ENCODE results near the gene HDAC4. TPM values are rescaled to one million over a fixed set of nuclear protein-coding genes. Genes with fewer than 3 reads are reported as not detected.

HDAC4 gene
- total and polyA plus RNA-seq, 2 of the 8 experiments (the other 6 are each of a cell fraction or from before 2014, with no cell fraction given), result 15.4 to 31.5 TPM

DNA sequence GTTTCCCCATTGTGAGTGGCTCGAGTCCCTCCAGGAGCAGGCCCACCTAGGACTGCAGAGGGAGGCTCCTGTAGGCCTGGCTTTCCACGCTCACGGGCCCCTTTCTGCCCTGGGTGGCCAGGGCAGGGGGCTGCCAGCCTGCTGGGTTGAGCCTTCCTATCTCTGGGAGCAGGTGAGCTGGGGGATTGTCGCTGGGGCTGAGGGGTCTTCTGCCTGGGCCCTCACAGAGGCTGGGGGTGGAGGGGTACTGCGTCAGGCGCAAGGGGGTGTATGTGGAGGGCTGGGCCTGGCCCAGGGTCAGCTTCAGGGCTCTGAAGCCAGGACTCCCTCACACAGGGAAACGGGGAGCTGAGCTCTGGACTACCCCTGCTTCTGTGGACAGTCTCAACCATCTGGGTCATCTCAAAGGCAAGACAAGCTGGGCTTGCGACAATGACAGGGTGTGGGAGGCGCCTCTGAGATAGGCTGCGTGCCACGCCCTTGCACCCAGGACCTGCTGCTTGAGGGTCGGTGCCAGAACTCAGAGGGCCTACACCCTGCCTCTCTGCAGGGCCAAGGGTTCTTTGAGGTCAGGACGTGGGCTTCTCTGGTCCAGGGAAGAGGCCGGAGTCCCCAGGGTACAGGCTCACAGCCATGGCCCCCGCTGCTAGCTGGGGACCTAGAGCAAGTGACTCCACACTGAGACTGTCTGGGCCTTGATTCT, 346.9 kb downstream of the HDAC4 start:
- H4K5ac ChIP-seq (ENCODE audit: insufficient read length, low read depth, low read length), result no peak overlapping the region
- no peak overlapping the region for H3K4me2 ChIP-seq (ENCODE audit: insufficient read depth in 1 of 2, low read depth in 2 of 2, low read length in 2 of 2)
- H2BK5ac ChIP-seq (ENCODE audit: low read depth, low read length), result no peak overlapping the region
- H2BK15ac ChIP-seq (ENCODE audit: low read length), result no peak overlapping the region
- no peaks in the 10 kb centered on the region for H3K27me3 ChIP-seq (replicated peaks in 1 of 4; ENCODE audit: control insufficient read depth in 3 of 4, extremely low read depth in 1 of 4, insufficient read depth in 3 of 4, low read length in 3 of 4)
- no peak overlapping the region for H4K91ac ChIP-seq (replicated peaks; ENCODE audit: insufficient read length, low read length)
- H3K56ac ChIP-seq (replicated peaks; ENCODE audit: insufficient read length, low read depth, low read length), result no peak overlapping the region
- no peak for DNase-seq (ENCODE audit: low read depth in 1 of 2, low spot score in 2 of 2)
- peak overlapping the region; percentile 86; the same call in 1 of the 2 replicates for H4K8ac ChIP-seq (ENCODE audit: extremely low read depth, insufficient read depth, low read length)
- H3K23me2 ChIP-seq (ENCODE audit: low read depth, low read length), result no peaks in the 10 kb centered on the region
- no peak overlapping the region for H3K4me3 ChIP-seq (ENCODE audit: extremely low read depth in 1 of 4, insufficient read depth in 2 of 4, low read depth in 3 of 4, low read length in 4 of 4)
- H3K27ac ChIP-seq (ENCODE audit: low read depth, low read length), result no peak overlapping the region
- no peak overlapping the region for H3K9ac ChIP-seq (replicated peaks in 1 of 4; ENCODE audit: extremely low read depth in 1 of 4, low read depth in 3 of 4, low read length in 3 of 4)
- no peak overlapping the region for H3K14ac ChIP-seq (ENCODE audit: insufficient read length)
- no peak overlapping the region for H2BK12ac ChIP-seq (ENCODE audit: low read depth, low read length)
- peaks cover 2 to 3% of the 10 kb centered on the region in 2 experiments for H4K20me1 ChIP-seq (replicated peaks in 1 of 2; ENCODE audit: control insufficient read depth in 1 of 2, insufficient read depth in 2 of 2, low read length in 2 of 2)
- CTCF ChIA-PET (ENCODE audit: partially characterized antibody), result interaction anchor here (0.5 kb wide), 1 partner anchor 626 kb away, joined by 3 read pairs; no protein-coding TSS in a partner anchor
- H3K36me3 ChIP-seq (ENCODE audit: control insufficient read depth in 2 of 4, insufficient read depth in 4 of 4, low read length in 3 of 4), result peaks cover 0 to 8% (median 4%) of the 10 kb centered on the region in 4 experiments; a peak in 4 of 8 replicates
- no peaks in the 10 kb centered on the region for H3K79me2 ChIP-seq (ENCODE audit: control insufficient read depth in 1 of 2, insufficient read depth in 2 of 2, low read length in 2 of 2)
- H3K4ac ChIP-seq (replicated peaks; ENCODE audit: insufficient read length, low read depth, low read length), result no peak overlapping the region
- no peak overlapping the region for H2BK20ac ChIP-seq (ENCODE audit: low read length)
- H3K23ac ChIP-seq (ENCODE audit: insufficient read length), result no peak overlapping the region
- FAIRE-seq, result no peak
- no peak overlapping the region for H3K18ac ChIP-seq (ENCODE audit: extremely low read depth, low read length)
- H2BK120ac ChIP-seq (replicated peaks; ENCODE audit: low read depth, low read length), result no peak overlapping the region
- no peak overlapping the region for H2AK5ac ChIP-seq (ENCODE audit: low read depth, low read length)
- H3K79me1 ChIP-seq (ENCODE audit: low read depth, low read length), result no peaks in the 10 kb centered on the region
- POLR2A ChIA-PET (ENCODE audit: partially characterized antibody), result no interaction called here
- no peaks in the 10 kb centered on the region for H3K9me3 ChIP-seq (ENCODE audit: insufficient read depth in 2 of 2, low read depth in 1 of 2, low read length in 1 of 2)
- WGBS, 2 experiments (ENCODE audit: extremely low coverage in 1 of 2, insufficient coverage in 1 of 2, insufficient read length in 1 of 2, insufficient replicate concordance in 2 of 2, low coverage in 1 of 2, low lambda C conversion rate in 2 of 2, missing lambda C conversion rate in 1 of 2), result 98% methylated on average over 14 of the region's 15 CpGs; no CpG with 5 or more reads in 1 of the 2 experiments
- H3K4me1 ChIP-seq (replicated peaks in 1 of 4; ENCODE audit: control insufficient read depth in 3 of 4, insufficient read depth in 4 of 4, low read length in 3 of 4), result no peaks in the 10 kb centered on the region
- no peak overlapping the region for H2AFZ ChIP-seq (ENCODE audit: low read length)
- TF ChIP-seq SP4 (IDR thresholded peaks at IDR 0.05; ENCODE audit: low read length) (no peak), CBX5 (IDR thresholded peaks at IDR 0.05; ENCODE audit: low read depth, low read length) (no peak), BACH1 (IDR thresholded peaks at IDR 0.05; ENCODE audit: low read length) (no peak), EGR1 (IDR thresholded peaks at IDR 0.05; ENCODE audit: borderline replicate concordance, low read depth, low read length) (no peak), HDAC2 (IDR thresholded peaks at IDR 0.05; ENCODE audit: borderline replicate concordance in 1 of 2, low read depth in 2 of 2, low read length in 2 of 2) (no peak), SIRT6 (IDR thresholded peaks at IDR 0.05; ENCODE audit: low read length) (no peak), EP300 (IDR thresholded peaks at IDR 0.05; ENCODE audit: borderline replicate concordance in 1 of 2, low read depth in 2 of 2, low read length in 2 of 2) (no peak), MAFK (IDR thresholded peaks at IDR 0.05; ENCODE audit: low read depth, low read length) (no peak), JUND (IDR thresholded peaks at IDR 0.05; ENCODE audit: low read length) (no peak), BRCA1 (IDR thresholded peaks at IDR 0.05; ENCODE audit: low read depth, low read length) (no peak), POLR2AphosphoS5 (IDR thresholded peaks at IDR 0.05; ENCODE audit: low read depth, low read length) (no peak), RBBP5 (IDR thresholded peaks at IDR 0.05; ENCODE audit: borderline replicate concordance, low read depth, low read length) (no peak)
- TF ChIP-seq, protein P1, sequence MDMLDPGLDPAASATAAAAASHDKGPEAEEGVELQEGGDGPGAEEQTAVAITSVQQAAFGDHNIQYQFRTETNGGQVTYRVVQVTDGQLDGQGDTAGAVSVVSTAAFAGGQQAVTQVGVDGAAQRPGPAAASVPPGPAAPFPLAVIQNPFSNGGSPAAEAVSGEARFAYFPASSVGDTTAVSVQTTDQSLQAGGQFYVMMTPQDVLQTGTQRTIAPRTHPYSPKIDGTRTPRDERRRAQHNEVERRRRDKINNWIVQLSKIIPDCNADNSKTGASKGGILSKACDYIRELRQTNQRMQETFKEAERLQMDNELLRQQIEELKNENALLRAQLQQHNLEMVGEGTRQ (IDR thresholded peaks at IDR 0.05; ENCODE audit: low read length), result no peak

All from H1 (cell line).